HEK293 (cell line): ENCODE data around the gene DGKB.

Source experiments
- CTCF ChIA-PET: fragments of 350-600 bp; formaldehyde crosslinking; extraction: SDS; loops from one replicate; lab custom pipeline; 2021; ENCODE audit warnings: antibody characterized with exemption; lab: Yijun Ruan, JAX
- POLR2A ChIA-PET: fragments of 300-600 bp; formaldehyde crosslinking; extraction: SDS; loops from one replicate; lab custom pipeline; 2020; ENCODE audit warnings: antibody characterized with exemption, inconsistent platforms; lab: Yijun Ruan, JAX
- H3K27ac ChIP-seq: fragments of 200-500 bp; sonication (Bioruptor generic); 2 replicates; pipeline ENCODE4 v1.5.1; 2014; ENCODE audit warnings: low read depth, low read length, control low read depth, inconsistent platforms; ENCODE audit errors: extremely low read depth
- H3K36me3 ChIP-seq, 2 experiments: fragments of 200-500 bp in 1 of 2; sonication (Bioruptor generic) in 1 of 2; 1 replicate in 1 of 2; 2 replicates in 1 of 2; pipeline ENCODE4 v1.5.1; 2014 to 2017; ENCODE audit warnings: inconsistent platforms in 2 of 2, low read length in 2 of 2; ENCODE audit not compliant: control insufficient read depth in 2 of 2, insufficient read depth in 1 of 2
- H3K4me1 ChIP-seq: fragments of 200-500 bp; sonication (Bioruptor generic); 2 replicates; pipeline ENCODE4 v1.5.1; 2014; ENCODE audit warnings: mild to moderate bottlenecking, low read length, inconsistent platforms; ENCODE audit not compliant: control insufficient read depth, insufficient read depth
- H3K4me3 ChIP-seq: 2 replicates; pipeline ENCODE4 v1.5.1; 2011; ENCODE audit warnings: low read depth, mild to moderate bottlenecking, control low read depth, low read length, moderate library complexity
- H3K9me3 ChIP-seq: fragments of 200-500 bp; sonication (Bioruptor generic); 2 replicates; pipeline ENCODE4 v1.5.1; 2014; ENCODE audit warnings: low read depth, low read length, inconsistent platforms; ENCODE audit not compliant: control insufficient read depth, insufficient read depth
- MZF1 ChIP-seq: fragments of 450-650 bp; formaldehyde crosslinking; IDR thresholded peaks from 2 replicates; pipeline ENCODE4 v1.5.1; 2017; ENCODE audit warnings: missing biosample characterization, missing genetic modification characterization, borderline replicate concordance
- SCRT2 ChIP-seq: fragments of 450-650 bp; formaldehyde crosslinking; IDR thresholded peaks from 2 replicates; pipeline ENCODE4 v1.5.1; 2016; ENCODE audit warnings: missing biosample characterization, missing genetic modification characterization
- ZBTB21 ChIP-seq: fragments of 450-650 bp; formaldehyde crosslinking; IDR thresholded peaks from 2 replicates; pipeline ENCODE4 v1.5.1; 2017; ENCODE audit warnings: missing biosample characterization, missing genetic modification characterization
- ZFP3 ChIP-seq: fragments of 450-650 bp; formaldehyde crosslinking; IDR thresholded peaks from 2 replicates; pipeline ENCODE4 v1.5.1; 2016; ENCODE audit warnings: low read depth, missing biosample characterization, missing genetic modification characterization
- ZFP41 ChIP-seq: fragments of 450-650 bp; formaldehyde crosslinking; IDR thresholded peaks from 2 replicates; pipeline ENCODE4 v1.5.1; 2016; ENCODE audit warnings: missing biosample characterization, missing genetic modification characterization, borderline replicate concordance
- ZNF138 ChIP-seq: fragments of 450-650 bp; formaldehyde crosslinking; IDR thresholded peaks from 2 replicates; pipeline ENCODE4 v1.5.1; 2016; ENCODE audit warnings: missing biosample characterization, missing genetic modification characterization, borderline replicate concordance
- ZNF140 ChIP-seq: fragments of 450-650 bp; formaldehyde crosslinking; IDR thresholded peaks from 2 replicates; pipeline ENCODE4 v1.5.1; 2016; ENCODE audit warnings: missing biosample characterization, missing genetic modification characterization
- ZNF19 ChIP-seq: fragments of 450-650 bp; formaldehyde crosslinking; IDR thresholded peaks from 2 replicates; pipeline ENCODE4; 2016; ENCODE audit warnings: missing biosample characterization, missing genetic modification characterization, low read depth
- ZNF248 ChIP-seq: fragments of 450-650 bp; formaldehyde crosslinking; IDR thresholded peaks from 2 replicates; pipeline ENCODE4 v1.5.1; 2017; ENCODE audit warnings: missing biosample characterization, missing genetic modification characterization
- ZNF266 ChIP-seq: fragments of 450-650 bp; formaldehyde crosslinking; IDR thresholded peaks from 2 replicates; pipeline ENCODE4 v1.5.1; 2016; ENCODE audit warnings: missing biosample characterization, missing genetic modification characterization, low read depth
- ZNF302 ChIP-seq: fragments of 450-650 bp; formaldehyde crosslinking; IDR thresholded peaks from 2 replicates; pipeline ENCODE4 v1.5.1; 2016; ENCODE audit warnings: missing biosample characterization, missing genetic modification characterization, low read depth
- ZNF341 ChIP-seq: fragments of 450-650 bp; formaldehyde crosslinking; IDR thresholded peaks from 2 replicates; pipeline ENCODE4; 2016; ENCODE audit warnings: low read depth, missing biosample characterization, missing genetic modification characterization
- ZNF391 ChIP-seq: fragments of 450-650 bp; formaldehyde crosslinking; IDR thresholded peaks from 2 replicates; pipeline ENCODE4 v1.5.1; 2016; ENCODE audit warnings: low read depth, missing biosample characterization, missing genetic modification characterization, borderline replicate concordance
- ZNF404 ChIP-seq: fragments of 450-650 bp; formaldehyde crosslinking; IDR thresholded peaks from 2 replicates; pipeline ENCODE4 v1.5.1; 2017; ENCODE audit warnings: missing biosample characterization, missing genetic modification characterization
- ZNF514 ChIP-seq: fragments of 450-650 bp; formaldehyde crosslinking; IDR thresholded peaks from 2 replicates; pipeline ENCODE4 v1.5.1; 2016; ENCODE audit warnings: missing biosample characterization, missing genetic modification characterization
- ZNF670 ChIP-seq: fragments of 450-650 bp; formaldehyde crosslinking; IDR thresholded peaks from 2 replicates; pipeline ENCODE4 v1.5.1; 2016; ENCODE audit warnings: missing biosample characterization, missing genetic modification characterization, low read depth
- ZNF677 ChIP-seq: fragments of 450-650 bp; IDR thresholded peaks from 2 replicates; pipeline ENCODE4 v1.5.0; 2018; ENCODE audit warnings: missing biosample characterization, mild to moderate bottlenecking, missing genetic modification characterization, moderate library complexity
- TF ChIP-seq, protein P1 (sequence below): fragments of 450-650 bp; IDR thresholded peaks from 2 replicates; pipeline ENCODE4 v1.5.1; 2018; ENCODE audit warnings: missing biosample characterization, mild to moderate bottlenecking, missing genetic modification characterization
- TF ChIP-seq, protein P2 (sequence below): fragments of 450-650 bp; formaldehyde crosslinking; IDR thresholded peaks from 2 replicates; pipeline ENCODE4 v1.5.1; 2016; ENCODE audit warnings: missing biosample characterization, missing genetic modification characterization
- TF ChIP-seq, protein P3 (sequence below): fragments of 450-650 bp; formaldehyde crosslinking; IDR thresholded peaks from 2 replicates; pipeline ENCODE4 v1.5.1; 2016; ENCODE audit warnings: missing biosample characterization, missing genetic modification characterization, borderline replicate concordance
- TF ChIP-seq, protein P4 (sequence below): fragments of 450-650 bp; formaldehyde crosslinking; IDR thresholded peaks from 2 replicates; pipeline ENCODE4 v1.5.1; 2017; ENCODE audit warnings: missing biosample characterization, missing genetic modification characterization
- TF ChIP-seq, protein P5 (sequence below): fragments of 450-650 bp; formaldehyde crosslinking; IDR thresholded peaks from 2 replicates; pipeline ENCODE4 v1.5.1; 2017; ENCODE audit warnings: missing biosample characterization, mild to moderate bottlenecking, missing genetic modification characterization, moderate library complexity

The DGKB gene

DNA sequence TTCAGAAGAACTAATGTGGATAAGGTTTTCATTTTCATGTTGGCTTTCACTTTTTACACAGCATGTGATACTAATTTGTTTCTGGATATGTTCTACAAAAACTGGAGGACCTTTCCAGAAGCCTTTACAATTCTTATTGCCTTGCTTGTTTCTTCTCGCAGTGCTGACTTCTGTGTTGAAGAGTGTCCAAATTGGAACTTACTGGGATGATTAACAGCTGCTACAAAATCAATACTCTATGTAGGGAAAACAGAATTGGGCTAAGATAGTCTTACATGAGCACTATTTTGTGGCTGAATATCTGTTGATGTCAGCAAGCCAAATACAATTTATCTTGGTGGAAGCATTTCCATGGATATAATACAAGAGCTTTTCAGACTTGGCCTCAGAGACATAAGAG lies 351.2 kb downstream of the DGKB start:
- no peaks in the 10 kb centered on the region for H3K4me1 ChIP-seq
- no peak for TF ChIP-seq ZNF514 (tag by site-specific recombination)
- no peak for TF ChIP-seq ZNF391
- TF ChIP-seq, protein P1, sequence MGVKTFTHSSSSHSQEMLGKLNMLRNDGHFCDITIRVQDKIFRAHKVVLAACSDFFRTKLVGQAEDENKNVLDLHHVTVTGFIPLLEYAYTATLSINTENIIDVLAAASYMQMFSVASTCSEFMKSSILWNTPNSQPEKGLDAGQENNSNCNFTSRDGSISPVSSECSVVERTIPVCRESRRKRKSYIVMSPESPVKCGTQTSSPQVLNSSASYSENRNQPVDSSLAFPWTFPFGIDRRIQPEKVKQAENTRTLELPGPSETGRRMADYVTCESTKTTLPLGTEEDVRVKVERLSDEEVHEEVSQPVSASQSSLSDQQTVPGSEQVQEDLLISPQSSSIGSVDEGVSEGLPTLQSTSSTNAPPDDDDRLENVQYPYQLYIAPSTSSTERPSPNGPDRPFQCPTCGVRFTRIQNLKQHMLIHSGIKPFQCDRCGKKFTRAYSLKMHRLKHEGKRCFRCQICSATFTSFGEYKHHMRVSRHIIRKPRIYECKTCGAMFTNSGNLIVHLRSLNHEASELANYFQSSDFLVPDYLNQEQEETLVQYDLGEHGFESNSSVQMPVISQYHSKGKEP (tag by site-specific recombination) = no peak
- TF ChIP-seq ZNF140 (tag by site-specific recombination) = no peak
- TF ChIP-seq SCRT2 (tag by site-specific recombination) = no peak
- no peak for TF ChIP-seq MZF1 (tag by site-specific recombination)
- TF ChIP-seq ZNF670 (tag by site-specific recombination) = no peak
- TF ChIP-seq, protein P2, sequence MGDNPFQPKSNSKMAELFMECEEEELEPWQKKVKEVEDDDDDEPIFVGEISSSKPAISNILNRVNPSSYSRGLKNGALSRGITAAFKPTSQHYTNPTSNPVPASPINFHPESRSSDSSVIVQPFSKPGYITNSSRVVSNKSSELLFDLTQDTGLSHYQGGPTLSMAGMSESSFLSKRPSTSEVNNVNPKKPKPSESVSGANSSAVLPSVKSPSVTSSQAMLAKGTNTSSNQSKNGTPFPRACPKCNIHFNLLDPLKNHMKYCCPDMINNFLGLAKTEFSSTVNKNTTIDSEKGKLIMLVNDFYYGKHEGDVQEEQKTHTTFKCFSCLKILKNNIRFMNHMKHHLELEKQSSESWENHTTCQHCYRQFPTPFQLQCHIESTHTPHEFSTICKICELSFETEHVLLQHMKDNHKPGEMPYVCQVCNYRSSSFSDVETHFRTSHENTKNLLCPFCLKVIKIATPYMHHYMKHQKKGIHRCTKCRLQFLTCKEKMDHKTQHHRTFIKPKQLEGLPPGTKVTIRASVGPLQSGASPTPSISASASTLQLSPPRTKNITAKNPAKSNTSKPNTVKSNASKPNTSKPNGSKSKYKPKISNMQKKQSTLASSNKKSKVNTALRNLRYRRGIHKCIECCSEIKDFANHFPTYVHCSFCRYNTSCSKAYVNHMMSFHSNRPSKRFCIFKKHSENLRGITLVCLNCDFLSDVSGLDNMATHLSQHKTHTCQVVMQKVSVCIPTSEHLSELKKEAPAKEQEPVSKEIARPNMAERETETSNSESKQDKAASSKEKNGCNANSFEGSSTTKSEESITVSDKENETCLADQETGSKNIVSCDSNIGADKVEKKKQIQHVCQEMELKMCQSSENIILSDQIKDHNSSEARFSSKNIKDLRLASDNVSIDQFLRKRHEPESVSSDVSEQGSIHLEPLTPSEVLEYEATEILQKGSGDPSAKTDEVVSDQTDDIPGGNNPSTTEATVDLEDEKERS = no peak
- TF ChIP-seq ZFP3 (tag by site-specific recombination) = no peak
- TF ChIP-seq, protein P3, sequence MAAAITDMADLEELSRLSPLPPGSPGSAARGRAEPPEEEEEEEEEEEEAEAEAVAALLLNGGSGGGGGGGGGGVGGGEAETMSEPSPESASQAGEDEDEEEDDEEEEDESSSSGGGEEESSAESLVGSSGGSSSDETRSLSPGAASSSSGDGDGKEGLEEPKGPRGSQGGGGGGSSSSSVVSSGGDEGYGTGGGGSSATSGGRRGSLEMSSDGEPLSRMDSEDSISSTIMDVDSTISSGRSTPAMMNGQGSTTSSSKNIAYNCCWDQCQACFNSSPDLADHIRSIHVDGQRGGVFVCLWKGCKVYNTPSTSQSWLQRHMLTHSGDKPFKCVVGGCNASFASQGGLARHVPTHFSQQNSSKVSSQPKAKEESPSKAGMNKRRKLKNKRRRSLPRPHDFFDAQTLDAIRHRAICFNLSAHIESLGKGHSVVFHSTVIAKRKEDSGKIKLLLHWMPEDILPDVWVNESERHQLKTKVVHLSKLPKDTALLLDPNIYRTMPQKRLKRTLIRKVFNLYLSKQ = no peak
- no peak for TF ChIP-seq ZNF302 (tag by site-specific recombination)
- no peak for TF ChIP-seq ZNF138 (tag by site-specific recombination)
- TF ChIP-seq ZBTB21 (tag by site-specific recombination) = no peak
- no peak for TF ChIP-seq ZNF19 (tag by site-specific recombination)
- TF ChIP-seq ZFP41 (tag by site-specific recombination) = no peak
- TF ChIP-seq, all 188 proteins: peak for 0
- H3K27ac ChIP-seq = no peak overlapping the region
- POLR2A ChIA-PET = no interaction called here
- H3K9me3 ChIP-seq = no peaks in the 10 kb centered on the region
- H3K4me3 ChIP-seq = no peak overlapping the region
- CTCF ChIA-PET = no interaction called here
- no peaks in the 10 kb centered on the region for H3K36me3 ChIP-seq

DNA sequence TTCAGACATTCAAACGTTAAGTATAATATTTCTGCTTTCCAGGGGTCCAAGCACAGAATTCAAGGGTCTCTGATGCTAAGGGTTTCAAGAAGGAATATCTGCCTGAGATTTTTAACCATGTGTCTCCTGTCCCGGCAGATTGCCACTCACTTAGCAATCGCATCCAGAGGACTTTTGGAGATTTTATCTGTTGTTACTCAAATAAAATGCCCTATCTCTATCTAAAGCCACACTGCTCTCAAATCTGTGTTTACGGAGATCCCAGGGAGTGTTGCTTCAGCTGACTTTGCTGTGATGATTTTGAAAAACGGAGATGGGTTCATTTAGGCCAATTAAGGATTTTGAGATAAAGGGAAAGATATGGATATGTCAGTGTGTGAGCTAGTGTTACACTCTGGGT lies 359.9 kb downstream of the DGKB start:
- Histone ChIP-seq H3K9me3 (no peaks in the 10 kb centered on the region), H3K27ac (no peak overlapping the region), H3K4me3 (no peak overlapping the region), H3K36me3 (no peaks in the 10 kb centered on the region), H3K4me1 (no peaks in the 10 kb centered on the region)
- ChIA-PET CTCF (interaction anchor here (0.6 kb wide), 1 partner anchor 290 kb away, joined by 3 read pairs; no protein-coding TSS in a partner anchor), POLR2A (no interaction called here)
- TF ChIP-seq ZNF677 (tag by site-specific recombination) = no peak

- no peaks in the 10 kb centered on the region for H3K9me3 ChIP-seq
- no peak overlapping the region for H3K4me3 ChIP-seq
- H3K4me1 ChIP-seq = no peaks in the 10 kb centered on the region
- H3K27ac ChIP-seq = no peak overlapping the region
- ChIA-PET CTCF (no interaction called here), POLR2A (no interaction called here)
- no peaks in the 10 kb centered on the region for H3K36me3 ChIP-seq
- TF ChIP-seq, protein P4, sequence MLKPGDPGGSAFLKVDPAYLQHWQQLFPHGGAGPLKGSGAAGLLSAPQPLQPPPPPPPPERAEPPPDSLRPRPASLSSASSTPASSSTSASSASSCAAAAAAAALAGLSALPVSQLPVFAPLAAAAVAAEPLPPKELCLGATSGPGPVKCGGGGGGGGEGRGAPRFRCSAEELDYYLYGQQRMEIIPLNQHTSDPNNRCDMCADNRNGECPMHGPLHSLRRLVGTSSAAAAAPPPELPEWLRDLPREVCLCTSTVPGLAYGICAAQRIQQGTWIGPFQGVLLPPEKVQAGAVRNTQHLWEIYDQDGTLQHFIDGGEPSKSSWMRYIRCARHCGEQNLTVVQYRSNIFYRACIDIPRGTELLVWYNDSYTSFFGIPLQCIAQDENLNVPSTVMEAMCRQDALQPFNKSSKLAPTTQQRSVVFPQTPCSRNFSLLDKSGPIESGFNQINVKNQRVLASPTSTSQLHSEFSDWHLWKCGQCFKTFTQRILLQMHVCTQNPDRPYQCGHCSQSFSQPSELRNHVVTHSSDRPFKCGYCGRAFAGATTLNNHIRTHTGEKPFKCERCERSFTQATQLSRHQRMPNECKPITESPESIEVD = no peak
- TF ChIP-seq, protein P5, sequence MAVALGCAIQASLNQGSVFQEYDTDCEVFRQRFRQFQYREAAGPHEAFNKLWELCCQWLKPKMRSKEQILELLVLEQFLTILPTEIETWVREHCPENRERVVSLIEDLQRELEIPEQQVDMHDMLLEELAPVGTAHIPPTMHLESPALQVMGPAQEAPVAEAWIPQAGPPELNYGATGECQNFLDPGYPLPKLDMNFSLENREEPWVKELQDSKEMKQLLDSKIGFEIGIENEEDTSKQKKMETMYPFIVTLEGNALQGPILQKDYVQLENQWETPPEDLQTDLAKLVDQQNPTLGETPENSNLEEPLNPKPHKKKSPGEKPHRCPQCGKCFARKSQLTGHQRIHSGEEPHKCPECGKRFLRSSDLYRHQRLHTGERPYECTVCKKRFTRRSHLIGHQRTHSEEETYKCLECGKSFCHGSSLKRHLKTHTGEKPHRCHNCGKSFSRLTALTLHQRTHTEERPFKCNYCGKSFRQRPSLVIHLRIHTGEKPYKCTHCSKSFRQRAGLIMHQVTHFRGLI (tag by site-specific recombination) = no peak
- TF ChIP-seq ZNF404 (no peak), ZNF266 (tag by site-specific recombination) (no peak), ZNF341 (tag by site-specific recombination) (no peak), ZNF248 (tag by site-specific recombination) (no peak)
Measured at GRCh38 chr7:14521183-14521582, 381.4 kb downstream of the DGKB start.
